ENCODE results near the gene MYH10. TPM values are rescaled to one million over a fixed set of nuclear protein-coding genes. Genes with fewer than 3 reads are reported as not detected.
A peak's percentile ranks its signal among the peaks of the same experiment; 100 is the strongest.

Gene MYH10
- total and polyA plus RNA-seq, 2 experiments from 2014 or later: 75.6 to 87.8 TPM

GRCh38 chr17:8438441-8438840 is 192.1 kb downstream of the MYH10 start:
- no peak overlapping the region for H2AFZ ChIP-seq
- H3K9me2 ChIP-seq (replicated peaks; ENCODE audit: insufficient read depth): no peaks in the 10 kb centered on the region
- TF ChIP-seq CTCF (IDR thresholded peaks at IDR 0.05; ENCODE audit: poor library complexity) (no peak), EZH2 (IDR thresholded peaks at IDR 0.05; ENCODE audit: borderline replicate concordance) (no peak), EZH2phosphoT487 (IDR thresholded peaks at IDR 0.05; ENCODE audit: low read depth, severe bottlenecking, unreplicated experiment) (no peak)
- WGBS (ENCODE audit: low lambda C conversion rate, missing lambda C conversion rate): 98% methylated on average over 5 of the region's 5 CpGs
- peaks cover 8% of the 10 kb centered on the region for H3K4me1 ChIP-seq (ENCODE audit: insufficient read depth)
- H3K79me2 ChIP-seq: peaks cover 73% of the 10 kb centered on the region
- no peak overlapping the region for H3K4me3 ChIP-seq
- no peak for DNase-seq (ENCODE audit: low spot score)
- H3K36me3 ChIP-seq (replicated peaks; ENCODE audit: insufficient read depth, low read depth): no peaks in the 10 kb centered on the region
- no peaks in the 10 kb centered on the region for H3K9me3 ChIP-seq (ENCODE audit: low read depth)
- peak overlapping the region; percentile 81 for H3K4me2 ChIP-seq
- H3K27ac ChIP-seq: no peak overlapping the region
- H3K27me3 ChIP-seq: no peaks in the 10 kb centered on the region
- H4K20me1 ChIP-seq (ENCODE audit: insufficient read depth, poor library complexity, severe bottlenecking): peaks cover 65% of the 10 kb centered on the region

GRCh38 chr17:8436844-8437171 is 193.7 kb downstream of the MYH10 start:
- 14% methylated on average over 5 of the region's 5 CpGs for WGBS (ENCODE audit: low lambda C conversion rate, missing lambda C conversion rate)
- Histone ChIP-seq H3K4me2 (peak overlapping the region; percentile 81), H3K27me3 (no peaks in the 10 kb centered on the region), H3K9me3 (ENCODE audit: low read depth) (no peaks in the 10 kb centered on the region), H3K9me2 (replicated peaks; ENCODE audit: insufficient read depth) (no peaks in the 10 kb centered on the region), H3K79me2 (peaks cover 57% of the 10 kb centered on the region), H3K4me3 (peak overlapping the region; percentile 84), H3K4me1 (ENCODE audit: insufficient read depth) (peaks cover 8% of the 10 kb centered on the region), H2AFZ (peak overlapping the region; percentile 37), H3K36me3 (replicated peaks; ENCODE audit: insufficient read depth, low read depth) (no peaks in the 10 kb centered on the region), H4K20me1 (ENCODE audit: insufficient read depth, poor library complexity, severe bottlenecking) (peaks cover 50% of the 10 kb centered on the region), H3K27ac (peak overlapping the region; percentile 99)
- no peak for DNase-seq (ENCODE audit: low spot score)
- TF ChIP-seq EZH2phosphoT487 (IDR thresholded peaks at IDR 0.05; ENCODE audit: low read depth, severe bottlenecking, unreplicated experiment): no peak
- TF ChIP-seq EZH2 (IDR thresholded peaks at IDR 0.05; ENCODE audit: borderline replicate concordance): no peak
- no peak for TF ChIP-seq CTCF (IDR thresholded peaks at IDR 0.05; ENCODE audit: poor library complexity)

DNA sequence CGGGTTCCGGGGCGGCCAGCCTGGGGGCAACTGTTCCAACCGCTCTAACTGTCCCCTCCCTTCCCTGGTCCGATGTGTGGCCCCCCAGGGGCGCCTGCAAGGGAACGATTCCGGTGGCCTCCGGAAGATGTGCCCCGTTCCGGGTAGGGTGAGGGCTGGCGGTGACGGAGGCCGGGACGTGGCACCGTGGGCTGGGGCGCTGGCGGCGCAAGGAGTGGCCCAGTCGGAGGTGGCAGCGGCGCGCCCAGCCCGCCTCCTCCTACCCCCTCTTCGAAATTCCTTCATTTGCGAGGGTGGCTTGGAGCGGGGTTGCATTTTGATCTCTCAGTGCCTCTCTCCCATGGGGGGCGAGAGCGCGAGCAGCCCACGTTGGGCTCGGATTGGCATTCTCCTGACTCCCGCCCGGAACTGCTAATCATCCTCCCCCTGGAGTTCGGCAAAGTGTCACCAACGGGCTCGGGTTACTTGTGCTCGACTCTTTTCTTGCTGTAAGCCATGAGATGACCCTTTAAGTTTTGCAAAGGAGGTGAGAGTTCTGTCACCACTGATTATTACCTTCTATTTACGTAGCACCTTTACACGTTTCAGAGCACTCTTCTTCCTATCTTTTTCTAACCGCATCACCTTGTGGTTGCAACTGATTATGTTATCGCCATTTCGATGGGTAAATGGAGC is 194.2 kb downstream of the MYH10 start:
- Histone ChIP-seq H2AFZ (peak overlapping the region; percentile 37), H3K9me2 (replicated peaks; ENCODE audit: insufficient read depth) (no peaks in the 10 kb centered on the region), H3K9me3 (ENCODE audit: low read depth) (no peaks in the 10 kb centered on the region), H4K20me1 (ENCODE audit: insufficient read depth, poor library complexity, severe bottlenecking) (peaks cover 44% of the 10 kb centered on the region), H3K79me2 (peaks cover 52% of the 10 kb centered on the region), H3K27me3 (no peaks in the 10 kb centered on the region), H3K27ac (peak overlapping the region; percentile 99), H3K36me3 (replicated peaks; ENCODE audit: insufficient read depth, low read depth) (no peaks in the 10 kb centered on the region), H3K4me3 (peak overlapping the region; percentile 84), H3K4me2 (peak overlapping the region; percentile 81), H3K4me1 (ENCODE audit: insufficient read depth) (peaks cover 8% of the 10 kb centered on the region)
- TF ChIP-seq EZH2phosphoT487 (IDR thresholded peaks at IDR 0.05; ENCODE audit: low read depth, severe bottlenecking, unreplicated experiment): no peak
- 1% methylated on average over 36 of the region's 43 CpGs for whole genome bisulfite sequencing (ENCODE audit: low lambda C conversion rate, missing lambda C conversion rate)
- peak; percentile 71 for DNase-seq (ENCODE audit: low spot score)

DNA sequence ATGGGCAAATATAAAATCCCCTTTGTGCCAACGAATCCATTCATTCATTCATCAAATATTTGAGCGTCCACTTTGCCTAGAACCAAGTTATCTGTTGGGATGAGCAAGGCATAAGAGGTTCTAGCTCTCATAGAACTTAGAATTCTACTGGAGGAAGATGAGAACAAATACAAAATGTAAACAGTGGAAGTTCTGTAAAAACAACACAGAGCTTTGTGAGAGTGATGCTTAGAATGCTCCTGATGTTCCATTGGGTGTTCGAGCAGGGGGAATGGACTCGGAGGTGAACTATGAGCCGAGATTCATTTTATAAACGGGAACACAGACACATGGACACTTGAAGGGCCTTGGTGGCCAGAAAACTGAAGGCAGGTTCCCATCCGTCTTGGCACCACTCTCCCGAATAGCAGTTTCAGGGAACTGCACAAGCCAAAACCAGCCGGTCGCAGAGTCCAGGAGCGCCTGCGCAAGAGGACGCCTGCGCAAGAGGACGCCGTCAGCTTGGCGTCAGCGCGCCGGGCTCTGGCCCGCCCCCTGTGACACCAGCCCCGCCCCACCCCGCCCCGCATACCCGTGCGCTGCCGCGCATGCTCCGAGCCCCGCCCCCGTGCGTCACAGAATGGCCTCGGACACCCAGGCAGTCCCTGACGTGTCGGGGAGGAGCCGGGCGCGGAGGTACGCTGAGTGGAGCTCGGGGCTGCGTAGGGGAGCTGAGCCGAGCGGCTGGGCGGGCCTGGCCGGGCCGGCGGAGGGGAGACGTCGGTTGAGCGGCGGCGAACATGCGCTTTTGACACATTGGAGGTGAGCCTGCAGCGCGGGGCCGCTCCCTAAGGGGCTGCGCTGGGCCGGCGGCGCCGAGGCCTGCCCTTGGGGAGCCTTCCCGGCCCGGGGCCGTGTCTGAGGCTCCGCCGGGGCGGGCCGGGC is 195.0 kb downstream of the MYH10 start, which contains the start of gene NDEL1:
NDEL1 (plus strand) TSS at position 640 of the 924 bp plus-strand sequence. CDS start 8,388 bp downstream, outside the sequence.
- H3K4me3 ChIP-seq: peak within 1 kb of the TSS; percentile 84
- H3K9me2 ChIP-seq (replicated peaks; ENCODE audit: insufficient read depth): no peaks in the 10 kb centered on the region
- peak within 1 kb of the TSS; percentile 99 for H3K27ac ChIP-seq
- H3K4me1 ChIP-seq (ENCODE audit: insufficient read depth): peaks cover 8% of the 10 kb centered on the region
- peaks cover 36% of the 10 kb centered on the region for H4K20me1 ChIP-seq (ENCODE audit: insufficient read depth, poor library complexity, severe bottlenecking)
- peak within 1 kb of the TSS; percentile 76 for H2AFZ ChIP-seq
- 5% methylated on average over 50 of the region's 68 CpGs for WGBS (ENCODE audit: low lambda C conversion rate, missing lambda C conversion rate)
- TF ChIP-seq EZH2 (IDR thresholded peaks at IDR 0.05; ENCODE audit: borderline replicate concordance): no peak
- no peaks in the 10 kb centered on the region for H3K27me3 ChIP-seq
- no peaks in the 10 kb centered on the region for H3K9me3 ChIP-seq (ENCODE audit: low read depth)
- H3K36me3 ChIP-seq (replicated peaks; ENCODE audit: insufficient read depth, low read depth): no peaks in the 10 kb centered on the region
- peak within 1 kb of the TSS; percentile 81 for H3K4me2 ChIP-seq
- H3K79me2 ChIP-seq: peaks cover 44% of the 10 kb centered on the region
- DNase-seq (ENCODE audit: low spot score): peak; percentile 99
